ENCODE measurements around the gene NPAS2. TPM values are rescaled to one million over a fixed set of nuclear protein-coding genes. Genes with fewer than 3 reads are reported as not detected.
A peak's percentile ranks its signal among the peaks of the same experiment; 100 is the strongest.

Gene NPAS2
- total RNA-seq, 2 donors from 2014 or later, result 33.9 to 38.3 TPM

GRCh38 chr2:101027852-101028251 lies 207.9 kb downstream of the NPAS2 start:
- H3K4me3 ChIP-seq, result no peak overlapping the region
- intact Hi-C loops (cut with DNase I), result no loop called here

GRCh38 chr2:101030866-101031554 lies 211.1 kb downstream of the NPAS2 start:
- Histone ChIP-seq H3K27ac (no peak overlapping the region), H3K27me3 (no peaks in the 10 kb centered on the region), H3K9me3 (no peaks in the 10 kb centered on the region), H3K36me3 (no peaks in the 10 kb centered on the region), H3K9ac (ENCODE audit: low read depth in 2 of 2, low read length in 2 of 2) (no peak overlapping the region), H3K4me3 (no peak overlapping the region), H3K4me1 (no peaks in the 10 kb centered on the region)
- intact Hi-C loops (cut with DNase I), result no loop called here
- DNase-seq, result no peak
- TF ChIP-seq CTCF (IDR thresholded peaks at IDR 0.05), result no peak

More at GRCh38 chr2:101027852-101028251, 207.9 kb downstream of the NPAS2 start:
- Histone ChIP-seq H3K27ac (no peak overlapping the region), H3K27me3 (no peaks in the 10 kb centered on the region), H3K9me3 (no peaks in the 10 kb centered on the region), H3K4me1 (peaks cover 3% of the 10 kb centered on the region), H3K36me3 (no peaks in the 10 kb centered on the region), H3K9ac (ENCODE audit: low read depth in 2 of 2, low read length in 2 of 2) (no peak overlapping the region)
- DNase-seq, result no peak
- TF ChIP-seq CTCF (IDR thresholded peaks at IDR 0.05), result no peak

DNA sequence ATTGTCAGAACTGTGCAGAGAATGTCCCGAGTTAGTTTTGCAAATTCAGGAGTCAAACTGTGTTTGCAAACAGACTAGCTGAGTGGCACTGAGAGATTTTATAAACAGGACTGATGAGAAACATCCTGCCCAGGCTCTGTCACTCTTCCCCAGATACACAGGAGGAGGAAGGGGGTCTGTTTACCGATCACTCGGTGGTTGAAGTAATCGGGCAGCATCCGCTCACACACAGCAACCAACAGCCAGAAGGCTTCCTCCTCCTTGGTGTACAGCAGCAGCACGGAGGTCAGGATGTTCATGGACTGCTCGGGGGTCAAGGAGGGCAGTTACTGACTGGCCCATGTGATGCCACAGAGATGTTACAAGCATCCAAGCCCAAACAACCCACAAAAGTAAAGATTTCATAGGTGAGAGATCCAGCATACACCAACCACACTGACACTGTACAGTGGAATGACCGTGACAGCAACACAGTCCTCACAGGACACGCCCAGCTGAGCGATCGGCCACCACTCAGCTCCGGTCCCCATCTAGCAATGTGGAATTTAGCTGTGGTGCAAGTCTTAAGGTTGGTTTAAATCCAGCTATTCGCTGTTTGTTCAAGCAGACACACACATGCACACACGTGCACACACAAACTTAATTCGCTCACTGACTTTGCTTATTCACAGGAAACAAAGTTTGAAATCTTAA lies 212.3 kb downstream of the NPAS2 start:
- no peak for DNase-seq
- intact Hi-C loops (cut with DNase I), result no loop called here
- no peak overlapping the region for H3K27ac ChIP-seq
- no peak overlapping the region for H3K4me3 ChIP-seq
- no peaks in the 10 kb centered on the region for H3K9me3 ChIP-seq
- no peaks in the 10 kb centered on the region for H3K27me3 ChIP-seq
- TF ChIP-seq CTCF (IDR thresholded peaks at IDR 0.05), result no peak
- no peak overlapping the region for H3K9ac ChIP-seq (ENCODE audit: low read depth in 2 of 2, low read length in 2 of 2)
- H3K36me3 ChIP-seq, result no peaks in the 10 kb centered on the region
- H3K4me1 ChIP-seq, result no peaks in the 10 kb centered on the region

DNA sequence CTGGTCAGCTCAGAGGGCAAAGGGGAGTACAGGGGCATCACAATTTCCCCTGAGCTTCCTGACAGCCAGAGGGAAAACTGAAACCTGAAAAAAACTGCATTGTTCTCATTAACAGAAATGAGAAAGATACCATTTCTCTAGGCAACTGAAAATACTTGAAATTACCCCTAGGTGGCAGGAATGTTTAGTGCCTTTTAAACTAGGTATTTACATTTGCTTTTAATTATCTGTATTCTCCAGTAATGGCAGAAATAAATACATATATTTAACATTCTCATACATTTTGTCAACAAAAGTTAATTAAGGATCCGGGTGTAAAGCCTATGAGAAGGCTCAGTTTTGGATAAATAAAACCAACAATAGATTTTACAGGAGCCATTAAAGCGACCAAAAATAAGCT lies 216.6 kb downstream of the NPAS2 start:
- Histone ChIP-seq H3K9me3 (no peaks in the 10 kb centered on the region), H3K9ac (ENCODE audit: low read depth in 2 of 2, low read length in 2 of 2) (no peak overlapping the region), H3K4me1 (no peaks in the 10 kb centered on the region), H3K4me3 (no peak overlapping the region), H3K27ac (no peak overlapping the region), H3K36me3 (no peaks in the 10 kb centered on the region), H3K27me3 (no peaks in the 10 kb centered on the region)
- no peak for DNase-seq
- intact Hi-C loops (cut with DNase I), result loop anchor here (5.0 kb wide), 1 partner anchor 171 kb away; no protein-coding TSS in a partner anchor
- peak; percentile 46 for TF ChIP-seq CTCF (IDR thresholded peaks at IDR 0.05)

DNA sequence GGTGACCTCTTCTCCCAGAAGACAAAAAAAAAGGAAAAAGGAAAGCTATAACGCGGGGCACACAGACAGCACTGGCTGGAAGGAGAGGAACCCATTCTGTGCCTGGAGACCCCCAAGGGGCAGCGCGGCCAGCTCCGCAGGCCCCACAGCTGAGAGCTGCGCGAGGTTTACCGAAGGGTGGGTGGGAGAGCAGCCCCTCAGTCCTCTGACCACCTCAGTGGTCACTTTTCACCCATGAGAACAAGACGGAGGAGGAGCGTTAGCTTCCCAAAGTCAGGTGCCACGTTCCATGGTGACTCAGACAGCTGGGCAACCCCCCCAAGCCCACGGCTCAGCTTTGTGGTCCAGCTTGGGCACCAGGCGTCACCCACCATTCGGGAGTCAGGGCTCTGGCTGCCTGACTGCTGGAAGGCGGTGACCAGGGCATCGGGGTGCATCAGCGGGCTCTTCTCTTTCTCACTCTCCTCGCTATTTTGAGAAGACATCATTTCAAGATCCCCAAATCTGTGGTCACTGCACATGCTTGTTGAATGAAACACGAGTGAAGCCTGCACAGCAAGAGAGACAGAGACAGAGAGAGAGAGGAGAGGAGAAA lies 217.3 kb downstream of the NPAS2 start:
- Histone ChIP-seq H3K27ac (no peak overlapping the region), H3K4me3 (no peak overlapping the region), H3K9me3 (no peaks in the 10 kb centered on the region), H3K36me3 (no peaks in the 10 kb centered on the region), H3K27me3 (no peaks in the 10 kb centered on the region), H3K4me1 (no peaks in the 10 kb centered on the region), H3K9ac (ENCODE audit: low read depth in 2 of 2, low read length in 2 of 2) (no peak overlapping the region)
- no peak for TF ChIP-seq CTCF (IDR thresholded peaks at IDR 0.05)
- no peak for DNase-seq
- intact Hi-C loops (cut with DNase I), result loop anchor here (5.0 kb wide), 1 partner anchor 170 kb away; no protein-coding TSS in a partner anchor
